A549 (cell line): ENCODE results near the gene COPS6. TPM values are rescaled to one million over a fixed set of nuclear protein-coding genes. Genes with fewer than 3 reads are reported as not detected.

Source experiments
- ATAC-seq, 2 experiments: fragments of 200-7000 bp in 1 of 2; fragments of >200 bp in 1 of 2; cut with Nextera tagmentation in 1 of 2; cut with Tn5 transposase in 1 of 2; 3 replicates each; pipeline versions ENCODE4 v1.8.0 to v1.9.1; 2018 to 2020; ENCODE audit warnings: mild to moderate bottlenecking in 1 of 2, moderate library complexity in 1 of 2
- CTCF ChIA-PET: fragments of 300-600 bp; sonication (Branson Sonifier 250); formaldehyde crosslinking; extraction: SDS; loops from one replicate; lab custom pipeline; 2021; ENCODE audit warnings: antibody characterized with exemption, inconsistent platforms; lab: Yijun Ruan, JAX
- POLR2A ChIA-PET: fragments of 350-600 bp; formaldehyde crosslinking; extraction: SDS; loops from one replicate; lab custom pipeline; 2021; ENCODE audit warnings: antibody characterized with exemption, inconsistent platforms; lab: Yijun Ruan, JAX
- DNase-seq, 2 experiments: peaks; one replicate each; pipeline versions ENCODE4 v3.0.0 to v3.0.0-alpha.2; 2011 to 2016; ENCODE audit warnings: low read depth in 1 of 2, low spot score in 1 of 2
- FAIRE-seq: peaks from 2 replicates; lab custom pipeline; 2011; peaks lifted over from hg19 to GRCh38; lab: Jason Lieb, UNC
- H3K27ac ChIP-seq, 2 experiments: fragments of >200 bp; sonication (Bioruptor Twin); formaldehyde crosslinking; 3 replicates each; pipeline ENCODE4 v1.5.1; 2016 to 2017
- H3K4me1 ChIP-seq: fragments of >200 bp; sonication (Bioruptor Twin); formaldehyde crosslinking; 3 replicates; pipeline ENCODE4 v1.6.1; 2016
- H3K4me2 ChIP-seq: fragments of >200 bp; sonication (Bioruptor Twin); formaldehyde crosslinking; 3 replicates; pipeline ENCODE4 v1.6.1; 2016
- H3K4me3 ChIP-seq: fragments of >200 bp; sonication (Bioruptor Twin); formaldehyde crosslinking; 3 replicates; pipeline ENCODE4 v1.5.1; 2016
- H3K9me3 ChIP-seq: fragments of >200 bp; sonication (Bioruptor Twin); formaldehyde crosslinking; 3 replicates; pipeline ENCODE4 v1.6.1; 2016
- ATOH8 ChIP-seq: fragments of 250-450 bp; sonication (Bioruptor Pico); IDR thresholded peaks from 2 replicates; pipeline ENCODE4 v1.5.0; 2020; ENCODE audit warnings: low read depth, mild to moderate bottlenecking, moderate library complexity
- CHD4 ChIP-seq: fragments of 200-600 bp; sonication (generic); IDR thresholded peaks from 2 replicates; pipeline ENCODE4 v1.6.1; 2016; ENCODE audit warnings: antibody characterized with exemption, mild to moderate bottlenecking, borderline replicate concordance
- CTCF ChIP-seq: fragments of >200 bp; sonication (Bioruptor Twin); formaldehyde crosslinking; IDR thresholded peaks from 3 replicates; pipeline ENCODE4 v1.5.1; 2016
- HDAC2 ChIP-seq: fragments of 200-600 bp; sonication (generic); IDR thresholded peaks from 2 replicates; pipeline ENCODE4 v1.6.1; 2016
- HES2 ChIP-seq: fragments of >200 bp; sonication (Bioruptor Twin); formaldehyde crosslinking; IDR thresholded peaks from 2 replicates; pipeline ENCODE4 v1.6.1; 2016
- HOXB5 ChIP-seq: fragments of 250-450 bp; sonication (Bioruptor Pico); IDR thresholded peaks from 2 replicates; pipeline ENCODE4 v1.5.0; 2020; ENCODE audit warnings: mild to moderate bottlenecking, moderate library complexity
- JUN ChIP-seq, 2 experiments: fragments of >200 bp; sonication (Bioruptor Twin); formaldehyde crosslinking; IDR thresholded peaks; 2 replicates in 1 of 2; 3 replicates in 1 of 2; pipeline ENCODE4 v1.6.1; 2016 to 2017
- MAFK ChIP-seq: fragments of 450-650 bp; IDR thresholded peaks from 2 replicates; pipeline ENCODE4 v1.6.1; 2014; ENCODE audit not compliant: partially characterized antibody
- NFE2L2 ChIP-seq: fragments of 150-350 bp; conservative IDR thresholded peaks from 2 replicates; pipeline ENCODE4 v1.6.1; 2014; ENCODE audit warnings: low read length
- PHF8 ChIP-seq: fragments of 200-600 bp; sonication (generic); IDR thresholded peaks from 2 replicates; pipeline ENCODE4 v1.6.1; 2016; ENCODE audit warnings: low read depth, mild to moderate bottlenecking, antibody characterized with exemption, moderate library complexity, borderline replicate concordance
- RAD21 ChIP-seq, 2 experiments: fragments of >200 bp in 1 of 2; sonication (Bioruptor Twin) in 1 of 2; formaldehyde crosslinking in 1 of 2; IDR thresholded peaks in 1 of 2; conservative IDR thresholded peaks in 1 of 2; 2 replicates in 1 of 2; 3 replicates in 1 of 2; pipeline ENCODE4 v1.6.1; 2012 to 2018; ENCODE audit warnings: inconsistent platforms in 1 of 2
- SMC3 ChIP-seq: fragments of >200 bp; sonication (Bioruptor Twin); formaldehyde crosslinking; IDR thresholded peaks from 3 replicates; pipeline ENCODE4 v1.6.1; 2018; ENCODE audit warnings: inconsistent platforms
- TFCP2L1 ChIP-seq: fragments of 250-450 bp; sonication (Bioruptor Pico); IDR thresholded peaks from 2 replicates; pipeline ENCODE4 v1.5.0; 2021; ENCODE audit warnings: mild to moderate bottlenecking
- TP53 ChIP-seq: fragments of 250-450 bp; sonication (Bioruptor Pico); IDR thresholded peaks from 2 replicates; pipeline ENCODE4 v1.5.0; 2021; ENCODE audit warnings: mild to moderate bottlenecking, moderate library complexity
- USF2 ChIP-seq: fragments of 450-650 bp; IDR thresholded peaks from 2 replicates; pipeline ENCODE4 v1.6.1; 2014; ENCODE audit warnings: antibody characterized with exemption
- ZC3H11A ChIP-seq: fragments of 450-650 bp; IDR thresholded peaks from 2 replicates; pipeline ENCODE4 v1.6.1; 2014; ENCODE audit warnings: antibody characterized with exemption, mild to moderate bottlenecking
- WGBS: methylation state at CpG from one replicate; pipeline ENCODE4 v1.1.6; 2017; ENCODE audit errors: missing lambda C conversion rate; 5-methylcytosine and 5-hydroxymethylcytosine counted together
- polyA plus RNA-seq, 4 experiments: library from polyadenylated mRNA; depleted of rRNA in 3 of 4; stranded (reverse); fragments of >200 nt; fragmentation: RNase III in 1 of 4; extraction: RNeasy Plus Mini Kit Qiagen cat#74134 plus additional on column Dnase treatment in 1 of 4; gene quantifications; 2 replicates in 3 of 4; 3 replicates in 1 of 4; pipeline ENCODE4 v1.2.3, GENCODE V29; 2011 to 2017
- TF ChIP-seq, protein P1 (sequence below): fragments of >200 bp; sonication (Bioruptor Twin); formaldehyde crosslinking; IDR thresholded peaks from 3 replicates; pipeline ENCODE4 v1.6.1; 2016
- TF ChIP-seq, protein P2 (sequence below): IDR thresholded peaks from 2 replicates; pipeline ENCODE4 v1.6.1; 2012; ENCODE audit warnings: low read depth, borderline replicate concordance

Gene COPS6
- polyA plus RNA-seq, 2 of the 4 experiments (the other 2 are of a cell fraction) = 192 to 219 TPM

DNA sequence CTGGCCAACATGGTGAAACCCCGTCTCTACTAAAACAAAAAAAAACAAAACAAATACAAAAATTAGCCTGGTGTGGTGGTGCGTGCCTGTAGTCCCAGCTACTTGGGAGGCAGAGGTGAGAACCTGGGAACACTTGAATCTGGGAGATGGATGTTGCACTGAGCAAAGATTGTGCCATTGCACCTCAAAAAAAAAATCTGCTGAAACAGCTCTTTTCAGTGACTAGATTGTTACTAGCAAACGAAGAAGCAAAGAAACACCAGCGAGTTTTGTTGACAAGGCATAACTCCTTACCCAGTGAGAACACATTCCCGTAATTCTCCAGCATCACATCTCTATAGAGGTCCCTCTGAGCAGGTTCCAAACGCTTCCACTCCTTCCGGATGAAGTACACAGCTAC lies 13.9 kb upstream of the COPS6 start:
- CTCF ChIA-PET = interaction anchor here (0.5 to 1.7 kb wide), 4 partner anchors 25 to 538 kb away, joined by 3 to 4 read pairs (median 4); no protein-coding TSS in a partner anchor
- DNase-seq (no peak), ATAC-seq (no peak), FAIRE-seq (no peak)
- WGBS = 97% methylated on average over 7 of the region's 7 CpGs
- H3K4me1 ChIP-seq = peaks cover under 1% of the 10 kb centered on the region; the same call in 1 of the 3 replicates
- H3K9me3 ChIP-seq = peaks cover 89% of the 10 kb centered on the region
- no peak overlapping the region for H3K4me3 ChIP-seq
- no peak overlapping the region for H3K27ac ChIP-seq
- TF ChIP-seq MAFK (peak; percentile 92), HDAC2 (no peak)
- H3K4me2 ChIP-seq = no peak overlapping the region
- POLR2A ChIA-PET = no interaction called here

DNA sequence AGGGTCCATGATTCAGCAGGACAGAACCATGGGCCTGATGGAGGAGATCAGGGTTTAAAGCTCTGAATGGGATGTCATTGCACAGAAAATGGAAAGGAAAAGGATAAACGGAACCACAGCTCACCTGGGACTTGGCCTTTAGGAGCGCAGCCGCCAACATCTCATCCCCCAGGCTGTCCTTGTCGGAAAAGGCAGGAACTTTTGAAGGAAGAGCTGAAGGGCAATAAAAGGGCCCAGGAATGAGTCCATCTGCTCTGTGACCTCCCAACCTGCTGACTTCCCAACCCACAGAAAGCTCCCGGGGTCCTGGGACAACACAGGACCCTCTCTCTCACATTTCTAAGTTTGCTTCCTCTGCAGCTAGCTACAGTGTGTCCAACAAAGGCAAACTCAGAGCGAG lies 13.4 kb upstream of the COPS6 start:
- ATAC-seq = no peak
- TF ChIP-seq TFCP2L1 (CRISPR knock-in tag) (no peak), RAD21 (conservative IDR thresholded peaks at IDR 0.05 in 1 of 2, IDR thresholded peaks at IDR 0.05 in 1 of 2) (no peak), ATOH8 (CRISPR knock-in tag) (no peak), ZC3H11A (no peak), PHF8 (no peak), NFE2L2 (no peak), CTCF (no peak), CHD4 (no peak), HOXB5 (CRISPR knock-in tag) (no peak), USF2 (no peak), HES2 (no peak), TP53 (CRISPR knock-in tag) (no peak), JUN (IDR thresholded peaks at IDR 0.05) (no peak), SMC3 (no peak)
- TF ChIP-seq, protein P1, sequence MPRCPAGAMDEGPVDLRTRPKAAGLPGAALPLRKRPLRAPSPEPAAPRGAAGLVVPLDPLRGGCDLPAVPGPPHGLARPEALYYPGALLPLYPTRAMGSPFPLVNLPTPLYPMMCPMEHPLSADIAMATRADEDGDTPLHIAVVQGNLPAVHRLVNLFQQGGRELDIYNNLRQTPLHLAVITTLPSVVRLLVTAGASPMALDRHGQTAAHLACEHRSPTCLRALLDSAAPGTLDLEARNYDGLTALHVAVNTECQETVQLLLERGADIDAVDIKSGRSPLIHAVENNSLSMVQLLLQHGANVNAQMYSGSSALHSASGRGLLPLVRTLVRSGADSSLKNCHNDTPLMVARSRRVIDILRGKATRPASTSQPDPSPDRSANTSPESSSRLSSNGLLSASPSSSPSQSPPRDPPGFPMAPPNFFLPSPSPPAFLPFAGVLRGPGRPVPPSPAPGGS = no peak
- TF ChIP-seq, protein P2, sequence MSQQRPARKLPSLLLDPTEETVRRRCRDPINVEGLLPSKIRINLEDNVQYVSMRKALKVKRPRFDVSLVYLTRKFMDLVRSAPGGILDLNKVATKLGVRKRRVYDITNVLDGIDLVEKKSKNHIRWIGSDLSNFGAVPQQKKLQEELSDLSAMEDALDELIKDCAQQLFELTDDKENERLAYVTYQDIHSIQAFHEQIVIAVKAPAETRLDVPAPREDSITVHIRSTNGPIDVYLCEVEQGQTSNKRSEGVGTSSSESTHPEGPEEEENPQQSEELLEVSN = no peak
- TF ChIP-seq, all 56 proteins: peak for 0
- 94% methylated on average over 6 of the region's 6 CpGs for WGBS
- CTCF ChIA-PET = interaction anchor here (0.5 to 1.2 kb wide), 5 partner anchors 12 to 552 kb away, joined by 3 to 4 read pairs (median 3); no protein-coding TSS in a partner anchor
- Histone ChIP-seq H3K4me1 (peaks cover 6% of the 10 kb centered on the region; the same call in 1 of the 3 replicates), H3K9me3 (peaks cover 83% of the 10 kb centered on the region), H3K4me3 (no peak overlapping the region), H3K4me2 (no peak overlapping the region), H3K27ac (no peak overlapping the region)
- DNase-seq (no peak), FAIRE-seq (no peak)
- POLR2A ChIA-PET = no interaction called here
